Astrocyte (in vitro differentiated cells and primary cell): ENCODE measurements around the gene NR5A1. TPM values are rescaled to one million over a fixed set of nuclear protein-coding genes. Genes with fewer than 3 reads are reported as not detected.

Experiments
- DNase-seq: peaks from one replicate; pipeline ENCODE4 v3.0.0-alpha.2; 2010; ENCODE audit warnings: low read depth
- FAIRE-seq: peaks from 2 replicates; lab custom pipeline; 2011; peaks lifted over from hg19 to GRCh38; lab: Jason Lieb, UNC
- H2AFZ ChIP-seq: 2 replicates; pipeline ENCODE4 v1.6.0; 2012; ENCODE audit warnings: low read depth, low read length, inconsistent platforms
- H3K27ac ChIP-seq: 2 replicates; pipeline ENCODE4 v1.5.1; 2011; ENCODE audit warnings: low read depth, low read length, inconsistent platforms
- H3K27me3 ChIP-seq: 2 replicates; pipeline ENCODE4 v1.6.0; 2011; ENCODE audit warnings: low read length, inconsistent platforms; ENCODE audit not compliant: insufficient read depth
- H3K36me3 ChIP-seq: 2 replicates; pipeline ENCODE4 v1.5.1; 2011; ENCODE audit warnings: low read length, inconsistent platforms; ENCODE audit not compliant: insufficient read depth
- H3K4me1 ChIP-seq: 2 replicates; pipeline ENCODE4 v1.5.1; 2011; ENCODE audit warnings: low read length, inconsistent platforms; ENCODE audit not compliant: insufficient read depth
- H3K4me2 ChIP-seq: 2 replicates; pipeline ENCODE4 v1.6.0; 2012; ENCODE audit warnings: low read length, inconsistent platforms
- H3K4me3 ChIP-seq: 2 replicates; pipeline ENCODE4 v1.5.1; 2011; ENCODE audit warnings: low read depth, mild to moderate bottlenecking, low read length, inconsistent platforms; ENCODE audit not compliant: insufficient read depth
- H3K79me2 ChIP-seq: 2 replicates; pipeline ENCODE4 v1.6.0; 2012; ENCODE audit warnings: mild to moderate bottlenecking, low read length, inconsistent platforms; ENCODE audit not compliant: insufficient read depth
- H3K9ac ChIP-seq: 2 replicates; pipeline ENCODE4 v1.6.0; 2012; ENCODE audit warnings: mild to moderate bottlenecking, low read length, inconsistent platforms
- H3K9me3 ChIP-seq: 2 replicates; pipeline ENCODE4 v1.5.1; 2012; ENCODE audit warnings: low read depth, mild to moderate bottlenecking, low read length, inconsistent platforms; ENCODE audit not compliant: insufficient read depth
- H4K20me1 ChIP-seq: 2 replicates; pipeline ENCODE4 v1.6.0; 2012; ENCODE audit warnings: low read length, inconsistent platforms; ENCODE audit not compliant: insufficient read depth
- H3K27ac Mint-ChIP-seq: one replicate; pipeline ENCODE4 v1.8.0; 2021; ENCODE audit warnings: mild to moderate bottlenecking, mixed read lengths; ENCODE audit not compliant: unreplicated experiment
- H3K27me3 Mint-ChIP-seq: one replicate; pipeline ENCODE4 v1.8.0; 2021; ENCODE audit warnings: low read depth, mixed read lengths; ENCODE audit not compliant: unreplicated experiment
- H3K36me3 Mint-ChIP-seq: one replicate; pipeline ENCODE4 v1.8.0; 2021; ENCODE audit warnings: low read depth, mixed read lengths; ENCODE audit not compliant: unreplicated experiment
- H3K4me1 Mint-ChIP-seq: one replicate; pipeline ENCODE4 v1.8.0; 2021; ENCODE audit warnings: low read depth, mixed read lengths; ENCODE audit not compliant: unreplicated experiment
- H3K4me3 Mint-ChIP-seq: one replicate; pipeline ENCODE4 v1.8.0; 2021; ENCODE audit warnings: mild to moderate bottlenecking, moderate library complexity, mixed read lengths; ENCODE audit not compliant: unreplicated experiment
- H3K9me3 Mint-ChIP-seq: one replicate; pipeline ENCODE4 v1.8.0; 2021; ENCODE audit warnings: mild to moderate bottlenecking, mixed read lengths; ENCODE audit not compliant: unreplicated experiment
- CTCF ChIP-seq: IDR thresholded peaks from 2 replicates; pipeline ENCODE4 v1.5.1; 2011; ENCODE audit warnings: low read depth, mild to moderate bottlenecking, inconsistent platforms, low read length, moderate library complexity; ENCODE audit not compliant: insufficient read depth
- EZH2 ChIP-seq: IDR thresholded peaks from 2 replicates; pipeline ENCODE4 v1.6.1; 2012; ENCODE audit warnings: mild to moderate bottlenecking, low read length, inconsistent platforms; ENCODE audit not compliant: insufficient read depth
- total RNA-seq: library from RNA; stranded (reverse); gene quantifications from 2 replicates; pipeline ENCODE4 v1.2.1, GENCODE V29; 2021

Gene NR5A1
- total RNA-seq, 1 donor from 2014 or later, result not detected

DNA sequence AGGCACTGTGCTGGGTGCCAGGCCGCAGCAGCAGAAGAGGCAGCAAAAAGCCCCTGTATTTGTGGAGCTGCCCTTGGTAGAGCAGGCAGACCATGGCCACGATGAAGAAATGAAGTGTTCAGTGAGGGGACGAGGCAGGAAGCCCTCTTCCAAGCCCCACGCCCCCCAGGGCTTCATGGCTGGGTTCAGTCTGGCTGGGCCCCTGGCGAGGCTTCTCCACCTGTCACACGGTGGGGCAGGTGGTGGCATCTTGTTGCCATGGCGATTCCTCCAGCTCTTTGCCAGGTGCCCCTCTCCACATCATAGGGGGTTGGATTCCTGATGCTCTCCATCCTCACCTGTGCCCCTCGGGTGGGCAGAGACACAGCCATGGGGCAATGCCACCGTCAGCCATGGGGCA is 35.4 kb downstream of the NR5A1 start:
- H3K4me3 Mint-ChIP-seq, result no peak overlapping the region
- H3K4me2 ChIP-seq, result no peak overlapping the region
- H3K36me3 ChIP-seq, result no peaks in the 10 kb centered on the region
- no peak overlapping the region for H2AFZ ChIP-seq
- no peaks in the 10 kb centered on the region for H4K20me1 ChIP-seq
- H3K27me3 ChIP-seq, result no peaks in the 10 kb centered on the region
- H3K27ac ChIP-seq, result no peak overlapping the region
- DNase-seq (no peak), FAIRE-seq (no peak)
- H3K36me3 Mint-ChIP-seq, result no peaks in the 10 kb centered on the region
- H3K9ac ChIP-seq, result no peak overlapping the region
- no peaks in the 10 kb centered on the region for H3K79me2 ChIP-seq
- H3K4me1 ChIP-seq, result no peaks in the 10 kb centered on the region
- H3K9me3 Mint-ChIP-seq, result peaks cover 6% of the 10 kb centered on the region
- H3K9me3 ChIP-seq, result no peaks in the 10 kb centered on the region
- no peak overlapping the region for H3K4me3 ChIP-seq
- TF ChIP-seq EZH2 (no peak), CTCF (no peak)
- no peak overlapping the region for H3K27ac Mint-ChIP-seq
- no peaks in the 10 kb centered on the region for H3K4me1 Mint-ChIP-seq
- peaks cover 47% of the 10 kb centered on the region for H3K27me3 Mint-ChIP-seq

DNA sequence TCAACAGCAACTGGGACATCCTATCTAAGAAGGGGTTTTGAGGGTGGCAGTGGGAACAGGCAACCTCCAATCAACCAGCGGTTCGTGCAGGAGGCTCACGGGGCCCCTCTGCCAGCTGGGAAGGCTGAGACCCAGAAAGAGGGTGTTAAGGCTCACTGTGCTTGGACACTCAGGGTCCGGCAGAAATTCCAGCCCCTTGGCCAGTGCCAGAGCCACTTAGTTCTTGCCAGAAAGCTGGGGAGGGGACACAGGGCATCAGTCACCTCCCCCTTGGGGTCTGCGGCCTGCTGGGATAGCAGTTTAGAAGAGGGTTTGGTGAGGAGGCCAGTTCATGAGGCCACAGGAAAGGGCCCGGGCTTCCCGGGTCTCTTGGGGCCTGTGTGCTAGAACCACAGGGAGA is 36.5 kb downstream of the NR5A1 start:
- Histone ChIP-seq H4K20me1 (no peaks in the 10 kb centered on the region), H3K4me1 (no peaks in the 10 kb centered on the region), H3K27me3 (no peaks in the 10 kb centered on the region), H3K9ac (no peak overlapping the region), H3K27ac (no peak overlapping the region), H3K4me2 (no peak overlapping the region), H3K36me3 (no peaks in the 10 kb centered on the region), H2AFZ (no peak overlapping the region), H3K79me2 (no peaks in the 10 kb centered on the region), H3K9me3 (no peaks in the 10 kb centered on the region), H3K4me3 (no peak overlapping the region)
- peaks cover 6% of the 10 kb centered on the region for H3K9me3 Mint-ChIP-seq
- TF ChIP-seq CTCF, result no peak
- no peak for TF ChIP-seq EZH2
- no peaks in the 10 kb centered on the region for H3K36me3 Mint-ChIP-seq
- H3K4me3 Mint-ChIP-seq, result no peak overlapping the region
- no peak overlapping the region for H3K27ac Mint-ChIP-seq
- FAIRE-seq (no peak), DNase-seq (no peak)
- no peaks in the 10 kb centered on the region for H3K4me1 Mint-ChIP-seq
- H3K27me3 Mint-ChIP-seq, result peaks cover 44% of the 10 kb centered on the region

- H3K36me3 ChIP-seq, result no peaks in the 10 kb centered on the region
- FAIRE-seq, result no peak
- Mint-ChIP-seq H3K27me3 (peaks cover 47% of the 10 kb centered on the region), H3K36me3 (no peaks in the 10 kb centered on the region), H3K4me3 (no peak overlapping the region), H3K4me1 (no peaks in the 10 kb centered on the region), H3K27ac (no peak overlapping the region), H3K9me3 (peaks cover 6% of the 10 kb centered on the region)
- no peak overlapping the region for H3K4me3 ChIP-seq
- DNase-seq, result no peak
- H3K9me3 ChIP-seq, result no peaks in the 10 kb centered on the region
- no peak for TF ChIP-seq EZH2
- no peak for TF ChIP-seq CTCF
- H2AFZ ChIP-seq, result no peak overlapping the region
- no peaks in the 10 kb centered on the region for H4K20me1 ChIP-seq
- H3K27ac ChIP-seq, result no peak overlapping the region
- no peaks in the 10 kb centered on the region for H3K27me3 ChIP-seq
- no peak overlapping the region for H3K9ac ChIP-seq
- H3K79me2 ChIP-seq, result no peaks in the 10 kb centered on the region
- no peak overlapping the region for H3K4me2 ChIP-seq
- no peaks in the 10 kb centered on the region for H3K4me1 ChIP-seq
Observed at GRCh38 chr9:124470306-124470705, 36.9 kb downstream of the NR5A1 start.
